IPS-20b (cell line): ENCODE measurements around the gene ITGB2.

ENCODE experiments used
- H3K27ac ChIP-seq: one replicate; pipeline ENCODE4 v1.5.1; 2013; ENCODE audit warnings: low read length
- H3K27me3 ChIP-seq: 2 replicates; pipeline ENCODE4 v1.6.1; 2013; ENCODE audit warnings: mild to moderate bottlenecking, low read length, inconsistent platforms; ENCODE audit not compliant: insufficient read depth
- H3K36me3 ChIP-seq: 2 replicates; pipeline ENCODE4 v1.6.1; 2013; ENCODE audit warnings: low read depth, mild to moderate bottlenecking, inconsistent platforms, low read length, moderate library complexity; ENCODE audit not compliant: insufficient read depth
- H3K4me1 ChIP-seq: 2 replicates; pipeline ENCODE4 v1.6.1; 2013; ENCODE audit warnings: mild to moderate bottlenecking, control low read depth, inconsistent platforms, low read length, moderate library complexity; ENCODE audit not compliant: insufficient read depth
- H3K4me3 ChIP-seq: 2 replicates; pipeline ENCODE4 v1.5.1; 2013; ENCODE audit warnings: mild to moderate bottlenecking, low read length, inconsistent platforms
- H3K9ac ChIP-seq: 2 replicates; pipeline ENCODE4 v1.6.1; 2013; ENCODE audit warnings: low read depth, mild to moderate bottlenecking, inconsistent platforms, low read length, moderate library complexity
- H3K9me3 ChIP-seq: 2 replicates; pipeline ENCODE4 v1.6.1; 2013; ENCODE audit warnings: mild to moderate bottlenecking, low read depth, low read length, inconsistent platforms; ENCODE audit not compliant: insufficient read depth

Gene ITGB2

GRCh38 chr21:44959376-44960091, 38.8 kb upstream of the ITGB2 start:
- no peak overlapping the region for H3K9ac ChIP-seq
- H3K27ac ChIP-seq = no peak overlapping the region
- H3K9me3 ChIP-seq = no peaks in the 10 kb centered on the region
- H3K4me1 ChIP-seq = no peaks in the 10 kb centered on the region
- peaks cover 79% of the 10 kb centered on the region for H3K36me3 ChIP-seq
- H3K27me3 ChIP-seq = no peaks in the 10 kb centered on the region
- H3K4me3 ChIP-seq = no peak overlapping the region

- Histone ChIP-seq H3K9me3 (no peaks in the 10 kb centered on the region), H3K27ac (no peak overlapping the region), H3K4me1 (no peaks in the 10 kb centered on the region), H3K27me3 (no peaks in the 10 kb centered on the region), H3K36me3 (peaks cover 82% of the 10 kb centered on the region), H3K9ac (no peak overlapping the region), H3K4me3 (no peak overlapping the region)
These were observed 37.9 kb upstream of the ITGB2 start for GRCh38 chr21:44958471-44959191.

DNA sequence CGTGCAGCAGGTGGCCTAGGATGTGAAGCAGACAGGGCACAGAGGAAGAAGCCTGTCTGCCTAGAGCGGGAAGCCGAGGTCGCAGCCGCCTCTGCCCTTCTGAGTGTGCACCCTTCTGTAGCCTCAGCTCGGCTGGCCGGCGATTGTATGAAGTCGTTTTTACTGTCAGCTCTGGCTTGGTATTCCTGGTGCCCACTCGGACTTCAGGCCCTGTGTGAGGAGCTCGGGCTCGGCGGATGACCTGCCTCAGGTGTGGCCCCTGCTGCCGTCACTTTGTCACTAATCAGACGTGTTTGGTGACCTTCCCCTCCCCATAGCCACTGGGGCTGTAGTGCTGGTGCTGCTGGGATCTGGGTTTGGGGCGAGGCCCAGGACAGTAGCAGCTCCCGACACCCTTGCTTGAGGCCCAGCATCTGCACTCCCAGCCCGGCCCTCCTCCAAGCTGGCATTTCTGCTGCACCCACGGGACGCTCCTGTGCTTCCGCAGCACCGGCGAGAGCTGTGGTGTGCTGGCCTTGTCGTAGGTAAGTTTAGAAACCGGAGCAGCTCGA, 37.3 kb upstream of the ITGB2 start:
- H3K4me1 ChIP-seq = no peaks in the 10 kb centered on the region
- H3K36me3 ChIP-seq = peaks cover 81% of the 10 kb centered on the region
- no peak overlapping the region for H3K9ac ChIP-seq
- H3K4me3 ChIP-seq = no peak overlapping the region
- no peak overlapping the region for H3K27ac ChIP-seq
- H3K9me3 ChIP-seq = no peaks in the 10 kb centered on the region
- no peaks in the 10 kb centered on the region for H3K27me3 ChIP-seq

DNA sequence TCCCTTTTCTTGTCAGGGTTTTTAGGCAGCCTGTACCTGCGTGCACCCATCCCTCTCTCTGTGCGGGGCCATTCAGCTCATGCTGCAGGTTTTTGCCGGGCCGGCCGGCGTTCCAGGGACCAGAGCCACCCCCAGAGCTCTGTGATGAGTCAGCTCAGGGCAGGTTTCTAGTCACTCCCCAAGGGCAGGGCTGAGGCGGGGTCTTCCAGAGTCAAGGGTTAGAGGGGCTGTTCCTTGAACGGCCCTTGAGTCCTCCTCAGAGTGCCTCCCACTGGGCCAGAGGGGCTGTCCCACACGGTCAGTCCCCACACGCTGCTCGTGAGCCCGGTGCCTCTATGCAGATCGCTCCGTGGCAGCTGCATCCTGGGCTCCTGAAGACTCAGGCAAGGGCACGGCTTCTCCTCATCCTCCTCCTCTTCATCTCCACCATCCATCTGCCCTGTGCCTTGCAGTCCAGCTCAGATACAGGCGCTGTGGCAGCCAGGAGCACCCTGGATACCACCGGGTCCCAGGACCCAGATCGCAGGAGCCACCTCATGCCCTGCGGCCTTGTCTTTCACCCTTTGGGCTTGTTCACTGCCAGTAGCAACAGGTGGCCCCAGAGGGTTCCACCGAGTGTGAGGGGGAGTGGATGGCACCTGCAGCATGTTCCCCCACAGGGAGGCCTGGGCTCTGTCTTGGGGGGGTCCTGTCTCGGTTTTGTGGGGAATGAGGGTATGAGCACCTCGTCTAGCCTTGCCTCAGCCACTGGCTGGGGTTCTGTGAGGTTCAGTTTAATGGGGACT, 36.5 kb upstream of the ITGB2 start:
- H3K9me3 ChIP-seq = no peaks in the 10 kb centered on the region
- H3K36me3 ChIP-seq = peaks cover 77% of the 10 kb centered on the region
- no peak overlapping the region for H3K4me3 ChIP-seq
- no peaks in the 10 kb centered on the region for H3K4me1 ChIP-seq
- H3K9ac ChIP-seq = no peak overlapping the region
- no peaks in the 10 kb centered on the region for H3K27me3 ChIP-seq
- no peak overlapping the region for H3K27ac ChIP-seq

GRCh38 chr21:44956356-44957046, 35.8 kb upstream of the ITGB2 start:
- H3K9ac ChIP-seq = no peak overlapping the region
- H3K4me3 ChIP-seq = no peak overlapping the region
- no peaks in the 10 kb centered on the region for H3K4me1 ChIP-seq
- no peaks in the 10 kb centered on the region for H3K9me3 ChIP-seq
- H3K27me3 ChIP-seq = no peaks in the 10 kb centered on the region
- H3K36me3 ChIP-seq = peaks cover 75% of the 10 kb centered on the region
- no peak overlapping the region for H3K27ac ChIP-seq

DNA sequence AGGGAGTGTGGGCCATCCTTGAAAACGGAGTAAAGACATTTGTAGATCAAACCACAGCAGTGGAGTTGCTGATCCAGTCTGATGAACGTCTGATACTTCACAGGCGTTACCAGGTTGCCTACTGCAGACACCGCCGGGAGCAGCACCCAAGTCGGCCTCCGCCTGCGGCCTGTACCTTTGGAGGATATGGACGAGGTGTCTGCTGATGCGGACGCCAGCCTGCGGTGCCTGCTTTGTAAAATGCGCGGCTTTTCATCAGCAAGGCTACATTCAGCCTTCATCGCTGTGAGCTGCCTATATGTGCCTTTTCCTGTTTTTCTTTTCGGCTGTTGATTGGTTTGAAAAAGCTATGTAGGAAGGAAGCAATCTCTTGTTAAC, 35.1 kb upstream of the ITGB2 start:
- Histone ChIP-seq H3K36me3 (peaks cover 72% of the 10 kb centered on the region), H3K4me3 (no peak overlapping the region), H3K27me3 (no peaks in the 10 kb centered on the region), H3K9ac (no peak overlapping the region), H3K4me1 (no peaks in the 10 kb centered on the region), H3K9me3 (no peaks in the 10 kb centered on the region), H3K27ac (no peak overlapping the region)

DNA sequence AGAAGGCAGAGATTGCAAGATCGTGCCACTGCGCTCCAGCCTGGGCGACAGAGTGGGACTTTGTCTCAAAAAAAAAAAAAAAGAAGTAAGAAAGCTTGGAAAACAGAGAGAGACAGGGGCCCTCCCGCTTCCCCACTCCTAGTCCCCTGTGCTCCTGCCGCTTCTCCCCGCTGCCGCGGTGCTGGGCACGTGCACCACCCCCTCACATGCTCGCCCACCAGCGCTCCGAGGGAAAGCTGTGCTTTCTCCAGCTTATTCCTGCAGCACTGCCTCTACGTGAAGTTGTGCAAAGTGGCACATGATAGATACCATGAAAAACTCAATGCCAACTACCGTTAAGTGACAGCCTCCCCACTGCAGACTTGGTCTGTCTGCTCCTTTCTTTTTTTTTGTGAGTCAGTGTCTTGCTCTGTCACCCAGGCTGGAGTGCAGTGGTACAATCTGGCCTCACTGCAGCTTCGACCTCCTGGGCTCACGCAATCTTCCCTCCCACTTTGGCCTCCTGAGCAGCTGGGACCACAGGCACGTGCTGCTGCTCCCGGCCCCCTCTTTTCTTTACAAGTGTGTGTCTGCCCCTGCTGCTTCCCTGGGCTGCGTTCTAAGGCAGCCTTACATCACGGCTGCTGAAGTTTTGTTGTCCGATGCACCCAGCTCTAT, 34.6 kb upstream of the ITGB2 start:
- Histone ChIP-seq H3K9ac (no peak overlapping the region), H3K27ac (no peak overlapping the region), H3K9me3 (no peaks in the 10 kb centered on the region), H3K4me1 (no peaks in the 10 kb centered on the region), H3K36me3 (peaks cover 71% of the 10 kb centered on the region), H3K4me3 (no peak overlapping the region), H3K27me3 (no peaks in the 10 kb centered on the region)

- Histone ChIP-seq H3K27ac (no peak overlapping the region), H3K36me3 (peaks cover 67% of the 10 kb centered on the region), H3K27me3 (no peaks in the 10 kb centered on the region), H3K4me3 (no peak overlapping the region), H3K4me1 (no peaks in the 10 kb centered on the region), H3K9me3 (no peaks in the 10 kb centered on the region), H3K9ac (no peak overlapping the region)
These were observed 33.6 kb upstream of the ITGB2 start for GRCh38 chr21:44954281-44954771.

DNA sequence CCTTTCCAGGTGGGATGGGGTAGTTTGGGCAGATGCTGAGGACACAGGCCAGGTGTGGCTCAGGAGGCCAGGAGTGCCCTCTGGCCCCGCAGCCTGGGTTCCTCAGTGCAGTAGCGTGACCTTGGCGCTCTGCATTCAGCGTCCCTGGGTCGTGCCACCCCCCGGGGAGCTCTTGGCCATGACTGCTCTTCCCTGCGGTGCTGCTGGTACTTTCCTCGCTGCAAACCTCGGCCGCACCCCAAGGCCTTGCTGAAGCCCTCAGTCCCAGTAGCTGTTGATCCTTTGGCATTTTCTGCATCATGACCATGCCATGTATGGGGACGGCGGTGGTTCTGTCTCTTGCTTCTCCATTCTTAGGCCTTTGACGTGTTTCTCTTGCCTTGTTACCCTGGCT, 32.9 kb upstream of the ITGB2 start:
- Histone ChIP-seq H3K9me3 (no peaks in the 10 kb centered on the region), H3K27ac (no peak overlapping the region), H3K4me1 (no peaks in the 10 kb centered on the region), H3K36me3 (peaks cover 63% of the 10 kb centered on the region), H3K27me3 (no peaks in the 10 kb centered on the region), H3K4me3 (no peak overlapping the region), H3K9ac (no peak overlapping the region)

DNA sequence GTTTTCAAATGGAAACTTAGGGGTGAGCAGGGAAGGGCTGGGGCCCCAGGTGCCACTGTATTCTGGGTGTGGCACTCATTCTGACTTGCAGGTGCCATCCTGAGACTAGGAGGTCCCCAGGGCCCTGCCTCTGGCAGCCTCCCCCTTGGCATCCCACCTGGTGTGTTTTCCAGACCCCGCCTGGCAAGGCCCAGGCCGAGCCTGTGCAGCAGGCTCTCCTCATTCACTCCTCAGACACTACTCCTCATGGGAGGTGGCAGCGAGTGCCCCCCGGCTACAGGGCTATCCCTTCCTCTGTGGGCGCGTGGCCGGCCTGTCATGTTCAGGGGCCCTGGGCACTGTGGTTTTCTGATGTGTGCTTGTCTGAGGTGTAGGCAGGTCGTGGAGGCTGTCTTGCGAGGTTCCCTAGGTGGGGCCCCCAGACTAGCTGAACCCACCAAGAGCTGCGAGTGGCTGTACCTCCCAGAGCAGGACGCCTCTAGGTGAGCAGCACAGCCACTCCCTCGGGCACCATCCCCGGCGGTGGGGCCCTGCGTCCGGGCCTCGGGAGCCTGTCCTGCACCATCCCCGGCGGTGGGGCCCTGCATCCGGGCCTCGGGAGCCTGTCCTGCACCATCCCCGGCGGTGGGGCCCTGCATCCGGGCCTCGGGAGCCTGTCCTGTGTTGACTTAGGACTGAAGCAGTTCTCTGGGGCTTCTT, 32.4 kb upstream of the ITGB2 start:
- Histone ChIP-seq H3K4me3 (no peak overlapping the region), H3K9me3 (no peaks in the 10 kb centered on the region), H3K4me1 (no peaks in the 10 kb centered on the region), H3K27ac (no peak overlapping the region), H3K27me3 (no peaks in the 10 kb centered on the region), H3K36me3 (peaks cover 61% of the 10 kb centered on the region), H3K9ac (no peak overlapping the region)
